Measurements from ENCODE around the gene PIP4K2A.
"Not testable (repeated sequence)": the region's sequence is repeated elsewhere in the genome, so short reads cannot be mapped to it uniquely, and the experiment has no call there.

The PIP4K2A gene

GRCh38 chr10:22692119-22692518 is 22.3 kb downstream of the PIP4K2A start:
- not testable (repeated sequence) for DNase-seq

GRCh38 chr10:22690614-22691431 is 23.6 kb downstream of the PIP4K2A start:
- no peak for DNase-seq

GRCh38 chr10:22690158-22690557 is 24.2 kb downstream of the PIP4K2A start:
- DNase-seq: no peak

- no peak for DNase-seq
Measured at GRCh38 chr10:22686347-22686746, 28.0 kb downstream of the PIP4K2A start.

GRCh38 chr10:22685926-22686325 is 28.5 kb downstream of the PIP4K2A start:
- no peak for DNase-seq

GRCh38 chr10:22684699-22685098 is 29.7 kb downstream of the PIP4K2A start:
- no peak for DNase-seq

GRCh38 chr10:22683140-22683389 is 31.3 kb downstream of the PIP4K2A start:
- no peak for DNase-seq

GRCh38 chr10:22682237-22683139 is 31.9 kb downstream of the PIP4K2A start:
- peak; percentile 75 for DNase-seq

- peak; percentile 81 for DNase-seq
Measured at GRCh38 chr10:22681783-22682183, 32.6 kb downstream of the PIP4K2A start.

GRCh38 chr10:22681301-22681700 is 33.1 kb downstream of the PIP4K2A start:
- no peak for DNase-seq

- no peak for DNase-seq
Measured at GRCh38 chr10:22679608-22680007, 34.8 kb downstream of the PIP4K2A start.

- no peak for DNase-seq
Measured at GRCh38 chr10:22677333-22677732, 37.0 kb downstream of the PIP4K2A start.

- DNase-seq: no peak
Measured at GRCh38 chr10:22676435-22676834, 37.9 kb downstream of the PIP4K2A start.

- no peak for DNase-seq
Measured at GRCh38 chr10:22674573-22674930, 39.8 kb downstream of the PIP4K2A start.

- DNase-seq: no peak
Measured at GRCh38 chr10:22673785-22674572, 40.4 kb downstream of the PIP4K2A start.

- no peak for DNase-seq
Measured at GRCh38 chr10:22673091-22673392, 41.3 kb downstream of the PIP4K2A start.

GRCh38 chr10:22672319-22673090 is 41.9 kb downstream of the PIP4K2A start:
- DNase-seq: no peak

- DNase-seq: no peak
Measured at GRCh38 chr10:22670788-22671187, 43.6 kb downstream of the PIP4K2A start.

GRCh38 chr10:22669163-22669711 is 45.1 kb downstream of the PIP4K2A start:
- peak; percentile 61 for DNase-seq

GRCh38 chr10:22667093-22667480 is 47.3 kb downstream of the PIP4K2A start:
- no peak for DNase-seq

GRCh38 chr10:22666287-22667092 is 47.9 kb downstream of the PIP4K2A start:
- peak; percentile 79 for DNase-seq

- DNase-seq: no peak
Measured at GRCh38 chr10:22665329-22665728, 49.0 kb downstream of the PIP4K2A start.

All from activated CD4-positive, alpha-beta T cell treated with anti-CD3 and anti-CD28 coated beads, Interleukin-2, amount 50 U/mL, for 16 hours (primary cell).